B cell (primary cell): Measurements from ENCODE around the gene ARHGAP15.

Source experiments
- CTCF ChIP-seq: fragments of 200-600 bp; IDR thresholded peaks from one replicate; pipeline ENCODE4 v1.8.0; 2022; ENCODE audit warnings: antibody characterized with exemption, mild to moderate bottlenecking
- EZH2 ChIP-seq: IDR thresholded peaks from 2 replicates; pipeline ENCODE4 v1.6.1; 2012; ENCODE audit warnings: borderline replicate concordance, low read depth, mild to moderate bottlenecking, moderate library complexity, low read length; ENCODE audit not compliant: insufficient read depth, poor library complexity, severe bottlenecking

GRCh38 chr2:143577489-143577888, 448.3 kb downstream of the ARHGAP15 start:
- TF ChIP-seq CTCF (no peak), EZH2 (no peak)
